GM18508 (cell line): ENCODE measurements around the gene PEAK3.

Experiments used
- ATAC-seq: cut with Tn5 transposase; IDR thresholded peaks from one replicate; pipeline ENCODE4 v1.9.1; 2021; ENCODE audit warnings: moderate number of reproducible peaks; ENCODE audit not compliant: insufficient read depth, unreplicated experiment

The PEAK3 gene

GRCh38 chr19:2242092-2242537 lies 39.9 kb downstream of the PEAK3 start:
- ATAC-seq, result no peak

GRCh38 chr19:2240881-2241760 lies 40.9 kb downstream of the PEAK3 start:
- ATAC-seq, result no peak

- ATAC-seq, result no peak
These were observed 41.9 kb downstream of the PEAK3 start for GRCh38 chr19:2239771-2240770.

GRCh38 chr19:2239173-2239572 lies 42.8 kb downstream of the PEAK3 start:
- no peak for ATAC-seq

- no peak for ATAC-seq
These were observed 44.2 kb downstream of the PEAK3 start for GRCh38 chr19:2237869-2238153.

GRCh38 chr19:2237051-2237868 lies 44.7 kb downstream of the PEAK3 start:
- no peak for ATAC-seq

- peak; percentile 34 for ATAC-seq
These were observed 45.5 kb downstream of the PEAK3 start, which contains the start of the genes PLEKHJ1 and SF3A2 for GRCh38 chr19:2236314-2237050. PLEKHJ1 (minus strand) TSS chr19:2236329; CDS start chr19:2236248, 81 bp downstream. SF3A2 (plus strand) TSS chr19:2236824; CDS start chr19:2243419, 6,595 bp downstream.

- ATAC-seq, result peak; percentile 3
These were observed 46.0 kb downstream of the PEAK3 start for GRCh38 chr19:2236064-2236313.

- ATAC-seq, result peak; percentile 2
These were observed 46.5 kb downstream of the PEAK3 start for GRCh38 chr19:2235381-2236063.

GRCh38 chr19:2234996-2235380 lies 47.0 kb downstream of the PEAK3 start:
- no peak for ATAC-seq

GRCh38 chr19:2233601-2234280 lies 48.2 kb downstream of the PEAK3 start:
- ATAC-seq, result no peak

GRCh38 chr19:2232286-2233151 lies 49.5 kb downstream of the PEAK3 start:
- ATAC-seq, result no peak

GRCh38 chr19:2231621-2232221 lies 50.3 kb downstream of the PEAK3 start:
- ATAC-seq, result no peak

- no peak for ATAC-seq
These were observed 51.0 kb downstream of the PEAK3 start for GRCh38 chr19:2230807-2231533.

- no peak for ATAC-seq
These were observed 51.9 kb downstream of the PEAK3 start for GRCh38 chr19:2230033-2230531.
